ENCODE data around the gene UBR3. TPM values are rescaled to one million over a fixed set of nuclear protein-coding genes. Genes with fewer than 3 reads are reported as not detected.

Gene UBR3
- total RNA-seq, 1 experiment from 2014 or later = 21.9 TPM

DNA sequence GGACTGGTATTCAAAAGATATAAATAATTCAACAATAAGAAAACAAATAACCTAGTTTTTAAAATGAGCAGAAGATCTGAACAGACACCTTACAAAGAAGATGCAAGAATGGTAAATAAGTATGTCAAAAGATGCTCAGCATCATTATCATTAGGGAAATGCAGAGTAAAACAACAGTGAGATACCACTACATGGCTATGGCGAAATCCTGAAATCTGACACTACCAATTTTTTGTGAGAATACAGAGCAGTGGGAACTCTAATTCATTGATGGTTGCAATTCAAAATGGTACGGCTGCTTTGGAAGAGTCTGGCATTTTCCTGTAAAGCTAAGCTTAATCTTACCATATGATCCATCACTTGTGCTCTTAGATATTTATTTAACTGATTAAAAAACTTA is 151.8 kb downstream of the UBR3 start:
- Histone ChIP-seq H3K4me3 (no peak overlapping the region), H3K4me2 (no peak overlapping the region), H3K9me3 (ENCODE audit: insufficient read depth, low read depth) (peaks cover 4% of the 10 kb centered on the region; the same call in 1 of the 2 replicates), H3K27me3 (ENCODE audit: insufficient read depth, low read depth) (no peaks in the 10 kb centered on the region), H4K20me1 (ENCODE audit: insufficient read depth) (no peaks in the 10 kb centered on the region), H3K79me2 (ENCODE audit: low read depth) (no peaks in the 10 kb centered on the region), H3K36me3 (ENCODE audit: low read depth) (no peaks in the 10 kb centered on the region), H3K27ac (no peak overlapping the region), H3F3A (ENCODE audit: insufficient read depth, low read depth) (no peaks in the 10 kb centered on the region), H2AFZ (no peak overlapping the region), H3K4me1 (replicated peaks; ENCODE audit: insufficient read depth) (no peaks in the 10 kb centered on the region), H3K9me2 (ENCODE audit: insufficient read depth) (no peaks in the 10 kb centered on the region)
- POLR2A ChIA-PET (ENCODE audit: unreplicated experiment) = no interaction called here
- BruUV-seq (replicated peaks) = no TSS peak
- no peak for TF ChIP-seq EZH2 (IDR thresholded peaks at IDR 0.05; ENCODE audit: low read depth)
- TF ChIP-seq, protein P1, sequence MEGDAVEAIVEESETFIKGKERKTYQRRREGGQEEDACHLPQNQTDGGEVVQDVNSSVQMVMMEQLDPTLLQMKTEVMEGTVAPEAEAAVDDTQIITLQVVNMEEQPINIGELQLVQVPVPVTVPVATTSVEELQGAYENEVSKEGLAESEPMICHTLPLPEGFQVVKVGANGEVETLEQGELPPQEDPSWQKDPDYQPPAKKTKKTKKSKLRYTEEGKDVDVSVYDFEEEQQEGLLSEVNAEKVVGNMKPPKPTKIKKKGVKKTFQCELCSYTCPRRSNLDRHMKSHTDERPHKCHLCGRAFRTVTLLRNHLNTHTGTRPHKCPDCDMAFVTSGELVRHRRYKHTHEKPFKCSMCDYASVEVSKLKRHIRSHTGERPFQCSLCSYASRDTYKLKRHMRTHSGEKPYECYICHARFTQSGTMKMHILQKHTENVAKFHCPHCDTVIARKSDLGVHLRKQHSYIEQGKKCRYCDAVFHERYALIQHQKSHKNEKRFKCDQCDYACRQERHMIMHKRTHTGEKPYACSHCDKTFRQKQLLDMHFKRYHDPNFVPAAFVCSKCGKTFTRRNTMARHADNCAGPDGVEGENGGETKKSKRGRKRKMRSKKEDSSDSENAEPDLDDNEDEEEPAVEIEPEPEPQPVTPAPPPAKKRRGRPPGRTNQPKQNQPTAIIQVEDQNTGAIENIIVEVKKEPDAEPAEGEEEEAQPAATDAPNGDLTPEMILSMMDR (conservative IDR thresholded peaks at IDR 0.05) = no peak
- DNase-seq = no peak
- CTCF ChIA-PET = no interaction called here
- intact Hi-C loops (cut with micrococcal nuclease; ENCODE audit: unreplicated experiment) = no loop called here

DNA sequence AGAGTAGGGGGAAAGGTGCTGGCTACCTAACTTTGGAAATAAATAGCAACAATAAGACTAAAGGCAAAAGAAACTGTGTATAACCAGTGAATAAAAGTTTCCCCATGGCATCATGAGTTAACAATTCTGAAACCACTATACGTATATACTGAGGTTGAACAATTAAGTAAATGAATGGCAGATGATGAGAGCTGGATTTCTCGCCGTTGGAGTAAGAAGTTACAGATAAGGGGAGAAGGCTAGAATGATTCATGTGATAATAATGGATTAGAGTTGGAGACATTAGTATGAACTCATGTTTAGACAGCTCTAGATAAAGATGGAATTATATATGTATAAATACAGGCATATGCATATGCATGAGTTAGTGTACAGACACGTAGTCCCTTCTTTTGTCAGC is 152.7 kb downstream of the UBR3 start:
- CTCF ChIA-PET = no interaction called here
- H2AFZ ChIP-seq = no peak overlapping the region
- no peak for TF ChIP-seq EZH2 (IDR thresholded peaks at IDR 0.05; ENCODE audit: low read depth)
- TF ChIP-seq, protein P1 (conservative IDR thresholded peaks at IDR 0.05) = no peak
- H3K79me2 ChIP-seq (ENCODE audit: low read depth) = no peaks in the 10 kb centered on the region
- H3K9me3 ChIP-seq (ENCODE audit: insufficient read depth, low read depth) = peaks cover 4% of the 10 kb centered on the region; the same call in 1 of the 2 replicates
- POLR2A ChIA-PET (ENCODE audit: unreplicated experiment) = no interaction called here
- no peak overlapping the region for H3K27ac ChIP-seq
- DNase-seq = no peak
- no TSS peak for BruUV-seq (replicated peaks)
- H3K27me3 ChIP-seq (ENCODE audit: insufficient read depth, low read depth) = no peaks in the 10 kb centered on the region
- H3F3A ChIP-seq (ENCODE audit: insufficient read depth, low read depth) = no peaks in the 10 kb centered on the region
- no peaks in the 10 kb centered on the region for H4K20me1 ChIP-seq (ENCODE audit: insufficient read depth)
- H3K4me2 ChIP-seq = no peak overlapping the region
- H3K4me3 ChIP-seq = no peak overlapping the region
- intact Hi-C loops (cut with micrococcal nuclease; ENCODE audit: unreplicated experiment) = no loop called here
- no peaks in the 10 kb centered on the region for H3K9me2 ChIP-seq (ENCODE audit: insufficient read depth)
- no peaks in the 10 kb centered on the region for H3K36me3 ChIP-seq (ENCODE audit: low read depth)
- no peaks in the 10 kb centered on the region for H3K4me1 ChIP-seq (replicated peaks; ENCODE audit: insufficient read depth)

DNA sequence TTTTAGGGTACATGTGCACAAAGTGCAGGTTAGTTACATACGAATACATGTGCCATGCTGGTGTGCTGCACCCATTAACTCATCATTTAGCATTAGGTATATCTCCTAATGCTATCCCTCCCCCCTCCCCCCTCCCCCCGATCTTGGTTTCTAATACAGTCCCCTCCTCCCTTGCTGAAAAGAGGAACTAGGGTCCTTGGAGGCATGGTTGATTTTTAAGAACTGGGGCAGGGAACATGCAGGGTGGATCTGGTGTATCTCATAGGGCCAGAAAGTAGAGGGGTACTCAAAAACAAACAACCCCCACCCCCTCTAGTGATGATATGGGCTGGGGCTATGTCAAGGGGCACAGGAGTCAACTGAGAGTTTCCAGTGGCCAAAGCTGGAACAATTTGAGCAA is 153.4 kb downstream of the UBR3 start:
- no peak overlapping the region for H3K27ac ChIP-seq
- H3K9me3 ChIP-seq (ENCODE audit: insufficient read depth, low read depth) = peaks cover 4% of the 10 kb centered on the region; the same call in 1 of the 2 replicates
- no peaks in the 10 kb centered on the region for H4K20me1 ChIP-seq (ENCODE audit: insufficient read depth)
- no peaks in the 10 kb centered on the region for H3K36me3 ChIP-seq (ENCODE audit: low read depth)
- no peak overlapping the region for H3K4me3 ChIP-seq
- no peak overlapping the region for H3K4me2 ChIP-seq
- intact Hi-C loops (cut with micrococcal nuclease; ENCODE audit: unreplicated experiment) = no loop called here
- H3K79me2 ChIP-seq (ENCODE audit: low read depth) = no peaks in the 10 kb centered on the region
- no peak overlapping the region for H2AFZ ChIP-seq
- H3K27me3 ChIP-seq (ENCODE audit: insufficient read depth, low read depth) = no peaks in the 10 kb centered on the region
- no peaks in the 10 kb centered on the region for H3F3A ChIP-seq (ENCODE audit: insufficient read depth, low read depth)
- no peak for DNase-seq
- TF ChIP-seq, protein P1 (conservative IDR thresholded peaks at IDR 0.05) = no peak
- TF ChIP-seq EZH2 (IDR thresholded peaks at IDR 0.05; ENCODE audit: low read depth) = no peak
- CTCF ChIA-PET = no interaction called here
- POLR2A ChIA-PET (ENCODE audit: unreplicated experiment) = no interaction called here
- H3K9me2 ChIP-seq (ENCODE audit: insufficient read depth) = no peaks in the 10 kb centered on the region
- no TSS peak for BruUV-seq (replicated peaks)
- no peaks in the 10 kb centered on the region for H3K4me1 ChIP-seq (replicated peaks; ENCODE audit: insufficient read depth)
